ENCODE measurements around the gene UBXN10. TPM values are rescaled to one million over a fixed set of nuclear protein-coding genes. Genes with fewer than 3 reads are reported as not detected.

UBXN10 gene
- total and polyA plus RNA-seq, 2 of the 8 experiments (the other 6 are each of a cell fraction or from before 2014, with no cell fraction given), result 0.43 to 0.68 TPM

- TF ChIP-seq TCF12 (IDR thresholded peaks at IDR 0.05; ENCODE audit: low read depth, low read length) (no peak), SP4 (IDR thresholded peaks at IDR 0.05; ENCODE audit: low read length) (no peak), E2F6 (IDR thresholded peaks at IDR 0.05) (no peak), RNF2 (IDR thresholded peaks at IDR 0.05; ENCODE audit: borderline replicate concordance, low read depth, low read length, missing control alignments, poor library complexity, severe bottlenecking) (no peak), JUN (IDR thresholded peaks at IDR 0.05; ENCODE audit: low read depth, low read length) (no peak), POLR2A (IDR thresholded peaks at IDR 0.05; ENCODE audit: control extremely low read depth in 1 of 2, low read depth in 2 of 2, low read length in 2 of 2) (no peak)
Measured at GRCh38 chr1:20194757-20195461, 9.0 kb downstream of the UBXN10 start (continued).
